HG03520 (cell line): ENCODE results near the gene NHSL1.

Experiments used
- ATAC-seq: cut with Tn5 transposase; IDR thresholded peaks from one replicate; pipeline ENCODE4 v1.9.1; 2021; ENCODE audit warnings: mild to moderate bottlenecking, moderate library complexity; ENCODE audit not compliant: unreplicated experiment

The NHSL1 gene

DNA sequence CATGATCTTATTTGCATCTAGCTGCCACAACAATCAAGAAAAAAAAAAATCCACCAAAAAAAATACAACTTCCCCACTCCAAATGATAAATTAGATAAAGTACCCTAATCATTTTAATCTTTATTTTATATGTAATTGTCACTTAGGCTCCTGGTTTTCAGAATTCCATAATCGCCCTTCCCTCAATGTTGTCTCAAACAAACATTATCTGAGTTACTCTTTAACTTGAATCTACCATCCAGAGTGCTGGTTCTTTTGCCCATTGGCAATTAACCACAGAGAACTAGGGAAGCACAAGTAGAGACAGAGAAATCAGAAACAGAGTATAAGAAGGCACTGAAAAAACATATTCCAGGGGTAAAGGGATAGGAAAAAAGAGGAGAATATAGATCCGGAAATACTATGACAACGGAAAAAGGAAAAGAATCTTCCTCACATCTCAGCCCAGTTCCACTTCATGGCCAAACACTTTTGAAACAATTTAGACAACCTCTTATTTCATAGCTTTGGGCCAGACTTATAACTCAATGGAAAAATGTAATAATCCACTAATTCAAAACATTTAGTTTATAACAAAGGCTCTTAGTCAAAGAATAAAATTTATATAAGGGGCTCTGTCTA, 861 bp upstream of the NHSL1 start:
- ATAC-seq, result no peak

DNA sequence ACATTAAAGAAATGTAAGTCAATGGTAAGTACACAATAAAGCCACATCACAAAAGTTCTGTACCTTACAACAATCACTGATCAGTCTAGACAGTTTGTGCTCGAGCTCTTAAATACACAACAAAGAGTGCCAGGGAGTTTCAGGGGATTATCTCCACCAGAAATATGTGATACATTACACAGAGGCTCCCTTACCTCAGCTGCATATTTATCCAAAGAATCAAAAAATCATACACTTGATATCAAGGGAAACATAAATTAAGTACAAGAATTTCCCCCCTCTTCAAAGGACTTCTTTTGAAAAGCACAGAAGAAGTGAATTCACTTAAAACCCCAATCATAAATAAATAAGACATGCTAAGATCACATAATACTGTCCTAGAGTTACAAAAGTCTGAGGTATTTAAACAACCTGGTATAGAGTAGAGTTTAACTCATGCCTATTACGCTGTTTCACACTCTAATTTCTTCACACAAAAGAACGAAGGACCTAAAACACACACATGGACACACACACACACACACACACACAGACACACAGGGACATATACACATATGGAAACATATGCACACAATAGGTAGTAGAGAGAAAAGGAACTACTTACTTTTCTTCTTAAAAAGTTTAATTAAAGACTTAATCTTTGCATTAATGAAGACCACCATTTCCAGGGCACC, 528 bp downstream of the NHSL1 start:
- ATAC-seq, result no peak

DNA sequence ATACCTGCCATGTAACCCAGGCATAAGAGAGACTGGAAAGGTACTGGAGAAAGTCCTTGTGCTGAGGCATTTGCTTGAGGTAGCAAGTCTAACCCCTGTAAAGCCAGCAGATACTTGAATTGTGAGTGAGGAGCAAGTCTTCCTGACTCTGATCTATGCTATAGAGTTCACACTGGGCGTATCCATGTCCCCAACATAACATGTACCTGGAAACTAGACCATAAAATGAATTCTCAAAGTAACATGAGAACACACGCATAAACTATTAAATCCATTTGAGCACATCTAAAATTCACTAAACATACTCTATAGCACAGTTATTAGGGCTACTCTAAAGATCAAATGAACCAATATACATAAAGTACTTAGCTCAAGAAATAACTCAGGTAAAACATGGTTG, 2.0 kb downstream of the NHSL1 start:
- no peak for ATAC-seq

DNA sequence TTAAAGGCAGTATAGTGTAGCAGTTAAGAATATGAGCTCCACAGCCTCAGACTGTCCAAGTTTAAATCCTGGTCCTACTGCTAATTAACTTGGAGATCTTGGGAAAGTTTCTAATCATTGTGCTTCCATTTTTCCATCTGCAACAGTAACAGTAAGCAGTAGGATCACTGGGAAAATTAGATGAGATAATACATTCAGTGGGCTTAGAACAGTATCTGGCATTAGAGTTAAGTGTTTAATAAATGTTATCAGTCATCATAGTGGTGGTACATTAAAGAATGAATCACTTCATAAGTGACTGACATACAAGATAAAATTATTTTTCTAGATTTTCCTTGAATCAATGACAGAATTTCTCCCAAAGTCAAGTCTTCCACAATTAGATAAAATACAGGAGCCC, 5.0 kb downstream of the NHSL1 start:
- no peak for ATAC-seq

DNA sequence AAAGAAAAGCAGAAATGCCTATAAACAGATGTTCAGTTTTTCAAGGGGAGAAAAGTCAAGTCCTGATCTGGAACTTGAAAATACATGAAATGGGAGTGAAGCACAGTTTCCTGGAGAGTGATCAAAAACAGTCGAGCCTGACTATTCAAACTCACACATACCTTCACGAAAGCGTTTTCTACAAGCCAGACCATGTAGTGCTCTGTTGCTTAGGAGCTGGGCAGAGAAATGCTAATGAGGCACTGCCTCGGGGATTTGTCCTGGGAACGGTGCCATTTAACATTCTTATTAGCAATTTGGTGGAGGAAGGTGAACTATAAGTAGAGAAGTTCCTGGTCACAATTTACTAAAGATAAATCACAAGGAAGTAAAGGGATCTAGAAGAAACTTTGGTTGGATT, 5.9 kb downstream of the NHSL1 start:
- no peak for ATAC-seq

DNA sequence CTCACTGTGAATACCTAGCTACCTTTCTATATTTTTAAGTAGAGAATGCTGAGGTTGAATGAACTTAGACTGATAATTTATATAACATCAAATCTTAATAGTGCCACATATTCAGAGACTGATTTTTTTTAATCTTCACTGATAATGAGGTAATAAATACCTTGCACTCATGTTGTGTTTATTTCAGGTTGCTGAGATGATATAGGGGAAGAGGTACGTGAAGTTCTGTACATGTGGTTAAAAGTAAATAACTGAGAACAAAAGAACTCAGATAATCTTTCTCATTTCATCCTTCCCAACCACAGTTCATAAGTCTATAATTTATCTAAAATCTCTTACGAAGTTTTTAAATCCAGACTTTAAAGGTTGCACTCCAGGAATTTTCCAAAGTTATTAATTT, 6.4 kb downstream of the NHSL1 start:
- ATAC-seq, result no peak

DNA sequence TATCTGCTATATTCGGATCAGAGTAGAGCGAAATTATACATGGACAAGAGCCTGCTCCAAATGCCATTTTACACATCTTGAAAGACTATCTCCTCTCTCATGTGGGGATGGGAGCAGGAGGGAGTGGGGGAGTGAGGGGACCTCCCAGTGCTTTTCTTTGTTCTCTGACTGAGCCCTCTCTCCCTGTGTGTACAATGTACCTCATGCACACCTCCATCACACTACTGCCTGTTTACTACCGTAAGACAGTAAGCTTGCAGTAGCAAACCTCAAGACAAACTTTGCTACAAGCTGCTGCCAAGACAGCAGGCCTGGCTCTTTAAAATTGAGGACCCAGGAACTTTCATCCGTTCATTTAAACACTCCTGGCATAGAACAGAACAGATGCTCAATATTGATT, 7.2 kb downstream of the NHSL1 start:
- ATAC-seq, result no peak

DNA sequence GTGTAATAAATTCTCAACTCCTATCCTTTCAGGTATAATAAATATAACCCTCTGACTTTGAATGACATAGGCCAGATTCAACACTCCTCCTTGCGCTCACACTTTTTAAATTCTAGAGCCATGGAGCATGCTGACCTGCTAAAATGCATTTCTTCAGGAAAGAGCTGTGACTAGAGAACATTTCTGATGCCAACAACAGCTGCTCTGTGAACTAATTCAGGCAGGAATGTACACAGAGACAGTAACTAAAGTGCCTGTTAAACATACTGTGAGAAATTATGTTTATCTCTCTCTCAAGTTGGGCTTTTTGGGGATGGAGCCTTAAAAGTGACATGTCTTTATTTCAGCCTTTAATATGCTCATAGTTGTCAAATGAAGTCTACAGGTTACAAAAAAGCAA, 8.3 kb downstream of the NHSL1 start:
- ATAC-seq, result no peak

DNA sequence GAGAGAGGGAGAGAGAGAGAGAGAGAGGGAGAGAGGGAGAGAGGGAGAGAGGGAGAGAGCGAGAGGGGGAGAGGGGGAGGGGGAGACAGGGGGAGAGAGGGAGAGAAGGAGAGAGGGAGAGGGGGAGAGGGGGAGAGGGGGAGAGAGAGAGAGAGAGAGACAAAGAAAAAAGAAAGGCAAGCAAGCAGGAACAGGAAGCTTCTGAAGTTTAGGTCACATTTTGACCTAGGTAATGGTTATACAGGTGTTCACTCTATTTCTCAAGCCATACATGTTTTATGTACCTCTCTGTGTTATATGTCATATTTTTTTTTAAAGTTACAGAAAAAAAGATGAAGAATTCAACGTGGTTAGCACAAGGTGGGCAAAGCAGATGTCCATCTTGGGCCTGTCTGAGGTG, 9.4 kb downstream of the NHSL1 start:
- no peak for ATAC-seq

DNA sequence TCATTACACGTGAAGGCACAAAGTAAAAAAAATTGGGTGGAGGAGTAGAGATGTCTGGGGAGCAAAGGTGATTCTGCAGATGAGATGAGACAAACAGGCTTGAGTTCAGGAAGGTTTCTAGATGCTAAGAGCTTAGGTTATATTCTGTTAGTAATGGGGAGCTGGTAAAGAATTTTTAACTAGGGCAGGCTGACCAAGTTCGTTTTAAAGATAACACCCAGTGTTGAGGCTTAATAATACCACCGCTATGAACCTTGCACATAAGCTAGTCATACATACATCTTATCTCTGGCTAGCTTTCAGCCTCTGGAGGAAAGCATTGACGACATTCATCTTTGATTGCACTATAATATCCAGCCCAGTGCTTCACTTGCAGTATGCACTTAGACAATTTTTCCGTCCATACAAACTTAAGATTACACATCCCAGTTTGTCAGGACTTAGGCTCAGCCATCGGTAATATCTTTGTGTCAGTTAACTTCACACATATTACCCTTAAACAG, 12.1 kb downstream of the NHSL1 start:
- ATAC-seq, result no peak

DNA sequence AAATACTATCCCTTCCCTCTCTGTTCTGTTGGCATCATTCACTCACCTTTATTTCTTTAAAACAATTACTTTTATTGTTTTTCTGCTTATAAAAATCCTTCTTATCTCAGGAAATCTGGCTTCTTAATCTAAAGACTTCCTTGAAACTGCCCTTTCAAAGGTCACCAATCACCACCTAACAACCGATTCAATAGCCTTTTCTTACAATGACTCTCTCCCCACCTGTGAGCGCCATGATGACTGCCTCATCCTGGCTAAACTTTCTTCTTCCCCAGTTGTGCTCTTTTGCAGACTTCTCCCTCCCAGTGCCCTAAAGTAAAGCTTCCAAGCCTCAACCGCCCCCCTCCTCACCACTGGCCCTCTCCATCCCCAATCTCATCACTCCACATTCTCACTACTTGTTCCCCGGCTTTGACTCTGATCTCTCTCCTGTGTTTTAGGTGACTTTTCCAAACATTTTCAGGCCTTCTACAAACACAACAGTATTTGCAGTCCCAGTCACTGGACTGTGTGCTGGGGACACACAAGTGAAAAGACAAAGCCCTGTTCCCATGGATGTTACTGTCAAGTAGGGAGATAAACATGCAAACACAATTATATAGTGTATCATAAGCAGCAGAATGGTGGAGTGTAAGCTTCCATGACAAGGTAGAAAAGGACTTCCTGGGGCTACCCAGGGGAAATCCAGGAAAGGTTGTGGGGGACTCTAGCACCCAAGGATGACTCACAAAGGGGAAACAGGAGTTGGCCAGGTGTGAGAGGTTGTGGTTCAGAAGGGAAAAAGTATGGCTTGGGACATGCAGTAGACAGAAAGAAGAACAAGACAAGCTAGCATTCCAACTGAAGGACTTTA, 12.8 kb downstream of the NHSL1 start:
- no peak for ATAC-seq

DNA sequence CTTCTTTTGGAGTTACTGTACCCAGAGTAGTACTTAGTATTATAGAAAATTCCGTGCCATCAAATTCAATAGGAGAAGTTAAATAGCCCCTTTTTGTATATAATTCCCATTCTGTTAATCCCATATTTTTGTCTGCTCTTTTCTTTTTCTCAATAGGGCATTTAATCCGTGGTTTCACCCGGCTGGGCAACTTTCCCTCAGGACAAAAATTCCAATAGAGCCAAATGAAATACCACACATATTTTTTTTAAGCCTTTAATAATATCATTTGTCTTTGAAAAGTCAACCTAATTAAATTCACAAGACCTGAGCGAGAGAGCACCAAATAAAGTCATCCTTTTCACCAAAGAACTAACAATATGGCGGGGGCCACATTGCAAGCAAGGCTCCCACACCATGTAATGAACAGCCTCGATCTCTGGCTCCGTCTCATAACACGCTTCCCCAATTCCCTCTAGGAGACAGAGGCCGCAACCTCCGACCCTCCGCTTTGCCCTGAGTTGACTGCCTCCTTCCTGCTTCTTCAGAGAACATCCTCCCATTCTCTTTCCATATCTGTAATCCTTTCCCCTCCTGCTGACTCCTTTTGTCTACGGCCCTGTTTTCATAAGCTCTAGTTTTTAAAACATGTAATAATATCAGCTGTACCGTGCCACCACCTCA, 13.6 kb downstream of the NHSL1 start:
- ATAC-seq, result no peak

DNA sequence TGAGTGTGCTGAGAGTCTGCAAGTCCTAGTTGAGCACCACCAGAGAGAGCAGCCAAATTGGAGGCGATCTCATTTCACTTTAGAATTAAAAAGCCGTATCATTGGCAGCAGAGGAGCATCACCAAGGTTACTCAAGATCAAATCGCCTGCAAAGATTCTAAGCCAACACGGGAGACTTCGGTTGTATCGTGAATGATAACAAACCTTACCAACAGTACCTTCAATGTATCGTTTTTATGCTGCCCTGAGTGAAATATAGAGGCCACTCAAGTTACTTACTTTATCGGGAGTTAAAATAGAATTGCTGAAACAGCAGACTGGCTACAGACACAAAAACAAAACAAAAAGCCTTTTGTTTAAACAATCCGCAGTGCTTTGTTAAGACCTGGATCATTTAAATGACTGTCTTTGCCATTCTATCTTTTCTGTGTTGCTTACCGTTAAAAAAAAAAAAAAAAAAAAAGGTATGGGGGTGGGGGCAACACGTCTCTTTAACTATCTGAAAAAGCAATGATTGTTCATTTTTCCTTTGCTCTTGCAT, 14.2 kb downstream of the NHSL1 start:
- no peak for ATAC-seq

DNA sequence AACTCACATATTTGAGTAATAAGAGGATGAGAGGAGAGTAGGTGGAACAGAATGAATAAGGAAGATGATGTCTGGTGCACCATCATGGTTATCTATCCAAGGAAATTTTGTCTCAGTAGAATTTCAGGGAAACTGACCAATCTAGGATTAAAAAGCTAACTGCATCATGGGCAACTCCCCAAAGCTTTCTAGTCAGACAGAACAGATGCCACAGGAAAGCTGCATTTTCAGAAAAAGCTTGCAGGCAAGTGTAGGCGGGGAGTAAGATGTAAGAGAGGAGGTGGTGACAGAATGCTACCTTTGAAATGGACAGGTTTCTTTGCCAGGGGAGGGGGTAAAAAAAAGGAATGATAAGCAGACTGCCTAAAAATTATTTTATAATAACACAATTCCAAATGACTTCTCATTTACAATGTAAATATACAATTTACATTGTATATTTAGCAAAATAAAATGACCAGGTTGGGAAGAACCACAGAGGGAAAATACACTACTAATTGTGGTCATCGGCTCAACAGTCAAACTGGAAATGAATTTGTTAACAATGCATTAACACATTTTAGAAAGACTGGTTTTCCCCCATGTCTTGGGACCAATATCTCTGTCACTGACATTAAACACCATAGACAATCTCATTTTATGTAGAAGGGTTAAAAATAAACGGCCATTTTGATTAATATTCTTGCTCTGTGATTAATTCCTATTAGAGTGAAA, 15.1 kb downstream of the NHSL1 start:
- no peak for ATAC-seq

DNA sequence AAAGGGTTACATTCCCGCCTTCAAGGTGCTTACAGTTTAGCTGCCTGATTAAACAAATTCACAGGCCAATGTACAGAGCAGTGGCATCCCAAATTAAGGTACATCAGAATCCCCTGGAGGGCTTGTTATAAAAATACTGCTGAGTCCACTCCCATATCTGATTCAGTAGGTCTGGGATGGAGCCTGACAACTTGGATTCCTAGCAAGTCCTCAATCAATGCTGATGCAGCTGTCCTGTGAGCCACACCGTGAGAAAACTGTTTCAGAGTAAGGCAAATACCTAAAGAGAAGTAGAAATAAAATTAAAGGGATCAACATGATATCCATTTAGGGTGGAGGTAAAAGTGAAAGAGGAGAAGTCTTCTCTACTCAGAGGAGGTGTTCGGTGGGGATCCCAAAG, 16.5 kb downstream of the NHSL1 start:
- no peak for ATAC-seq

DNA sequence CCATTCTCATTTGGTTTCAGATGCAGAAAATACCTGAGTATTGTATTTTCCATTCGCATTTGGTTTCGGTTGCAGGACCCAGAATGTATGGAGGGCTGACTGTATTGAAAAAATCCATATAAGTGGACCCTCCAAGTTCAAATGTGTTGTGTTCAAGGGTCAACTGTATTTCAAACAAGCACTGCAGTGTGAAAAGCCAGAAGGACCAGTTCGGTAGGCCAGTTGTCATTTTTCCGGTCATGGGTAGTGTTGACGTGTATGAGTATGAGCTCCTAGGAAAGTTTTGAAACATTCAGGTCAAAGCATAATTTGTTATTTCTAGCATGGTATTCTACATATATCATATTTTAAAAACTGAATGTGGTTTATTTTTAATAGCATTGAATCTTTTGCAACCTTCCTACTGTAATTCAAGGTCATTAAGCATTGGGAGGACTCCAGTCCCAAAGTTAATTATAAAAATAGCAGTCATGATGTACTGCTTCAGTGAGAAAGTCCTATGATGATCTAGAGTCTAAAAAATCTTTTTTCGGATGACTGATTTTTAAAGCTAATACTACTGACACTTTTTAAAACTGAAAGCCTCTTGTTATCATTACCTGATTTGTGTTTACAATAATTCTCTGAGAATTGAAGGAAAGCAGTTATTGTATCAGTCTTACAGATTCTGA, 18.9 kb downstream of the NHSL1 start:
- no peak for ATAC-seq

DNA sequence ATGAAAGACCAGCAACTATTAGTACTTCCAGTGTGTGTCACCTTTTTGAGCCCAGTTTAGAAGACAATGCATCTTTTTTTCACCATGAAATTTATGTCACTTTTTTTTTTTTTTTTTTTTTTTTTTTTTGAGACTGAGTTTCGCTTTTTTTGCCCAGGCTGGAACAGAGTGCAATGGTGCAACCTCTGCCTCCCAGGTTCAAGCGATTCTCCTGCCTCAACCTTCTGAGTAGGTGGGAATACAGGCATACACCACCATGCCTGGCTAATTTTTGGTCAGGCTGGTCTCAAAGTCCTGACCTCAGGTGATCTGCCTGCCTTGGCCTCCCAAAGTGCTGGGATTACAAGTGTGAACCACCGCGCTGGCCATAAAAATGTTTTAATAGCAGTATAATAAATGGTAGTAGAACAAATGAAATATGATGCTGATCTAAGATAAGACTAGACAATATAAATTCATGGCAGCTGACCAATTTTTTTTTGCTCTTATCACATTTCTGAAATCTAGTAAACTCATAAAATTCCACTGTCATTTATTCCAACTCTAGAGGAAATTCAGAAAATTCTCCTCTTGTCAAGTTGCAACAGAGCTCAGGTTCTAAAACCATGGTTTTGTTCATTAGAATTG, 21.3 kb downstream of the NHSL1 start:
- ATAC-seq, result no peak

DNA sequence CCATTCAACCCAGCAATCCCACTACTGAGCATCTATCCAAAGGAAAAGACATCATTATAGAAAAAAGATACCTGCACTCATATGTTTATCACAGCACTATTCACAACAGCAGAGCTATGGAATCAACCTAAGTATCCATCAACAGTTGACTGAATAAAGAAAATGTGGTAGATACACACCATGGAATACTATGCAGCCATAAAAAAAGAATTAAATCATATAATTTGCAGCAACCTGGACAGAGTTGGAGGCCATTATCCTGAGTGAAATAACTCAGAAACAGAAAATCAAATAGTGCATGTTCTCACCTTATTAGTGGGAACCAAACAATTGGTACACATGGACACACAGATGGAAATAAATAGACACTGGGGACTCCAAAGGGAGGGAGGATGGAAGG, 23.2 kb downstream of the NHSL1 start:
- no peak for ATAC-seq

DNA sequence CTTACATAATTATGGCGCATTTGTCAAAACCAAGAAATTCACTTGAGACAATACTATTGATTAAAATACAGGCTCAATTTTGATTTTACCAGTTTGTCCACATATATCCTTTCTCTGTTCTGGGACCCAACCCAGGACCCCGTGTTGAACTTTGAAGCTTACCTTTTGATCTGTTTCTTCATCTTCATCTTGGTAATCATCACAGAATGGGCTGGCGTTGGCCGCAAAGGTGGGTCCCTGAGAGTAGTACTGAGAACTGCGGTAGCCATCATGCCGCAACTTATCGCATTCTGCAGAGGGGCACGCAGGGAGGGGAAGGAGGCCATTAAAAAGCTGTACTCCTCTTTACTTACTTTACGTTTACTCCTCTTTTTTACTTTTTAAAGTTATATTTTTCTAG, 26.1 kb downstream of the NHSL1 start:
- ATAC-seq, result no peak
